Fibroblast of the conjunctiva (primary cell): ENCODE measurements around the gene DNM1.

Source experiments
- DNase-seq: peaks from one replicate; pipeline ENCODE4 v3.0.0-alpha.2; 2010; ENCODE audit warnings: low read depth

DNM1 gene

DNA sequence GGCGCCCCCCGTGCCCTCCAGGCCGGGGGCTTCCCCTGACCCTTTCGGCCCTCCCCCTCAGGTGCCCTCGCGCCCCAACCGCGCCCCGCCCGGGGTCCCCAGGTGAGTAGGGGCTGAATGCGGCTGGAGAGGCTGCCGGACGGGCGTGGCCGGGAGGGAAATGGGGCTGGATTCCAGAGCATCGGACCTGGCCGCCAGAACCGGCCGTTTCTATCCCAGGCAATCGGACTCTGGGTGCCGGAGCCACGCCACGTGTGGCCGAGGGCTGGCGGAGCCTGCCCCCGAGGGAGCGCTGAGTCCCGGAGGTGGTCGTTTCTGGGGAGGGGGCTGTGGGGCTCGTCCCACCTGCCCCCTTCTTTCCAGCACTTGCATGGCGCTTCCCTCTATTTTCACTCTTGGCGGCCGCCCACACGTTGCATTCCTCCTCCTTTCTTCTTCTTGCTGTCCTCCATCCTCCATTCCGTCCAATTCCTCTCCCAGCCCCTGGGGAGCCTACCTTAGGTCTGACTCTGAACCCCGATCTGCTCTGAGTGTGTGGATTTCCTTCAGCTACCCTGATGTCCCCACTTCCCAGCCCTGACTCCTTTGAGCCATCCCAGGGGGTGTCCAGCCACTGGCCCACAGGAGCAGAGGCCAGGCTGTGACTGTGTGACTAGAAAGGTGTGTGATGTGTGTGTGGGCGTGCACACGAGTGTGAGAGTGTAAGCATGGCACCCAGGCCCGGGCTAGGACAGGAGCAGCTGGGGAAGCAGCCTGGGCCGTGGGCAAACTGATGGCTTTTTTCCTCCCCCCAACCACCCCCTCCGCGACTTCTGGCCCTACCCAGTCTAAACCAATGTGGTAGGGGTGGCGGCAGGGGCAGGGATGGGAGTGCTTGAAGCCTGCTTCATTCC is 47.9 kb downstream of the DNM1 start:
- no peak for DNase-seq

- DNase-seq: no peak
Observed at GRCh38 chr9:128251732-128252100, 48.5 kb downstream of the DNM1 start.

GRCh38 chr9:128252317-128253139 is 49.3 kb downstream of the DNM1 start:
- no peak for DNase-seq

GRCh38 chr9:128253140-128253990 is 50.2 kb downstream of the DNM1 start:
- no peak for DNase-seq

GRCh38 chr9:128253991-128254346 is 50.8 kb downstream of the DNM1 start:
- DNase-seq: no peak

GRCh38 chr9:128254362-128254761 is 51.2 kb downstream of the DNM1 start:
- no peak for DNase-seq

- DNase-seq: no peak
Observed at GRCh38 chr9:128254855-128255759, 51.9 kb downstream of the DNM1 start.

DNA sequence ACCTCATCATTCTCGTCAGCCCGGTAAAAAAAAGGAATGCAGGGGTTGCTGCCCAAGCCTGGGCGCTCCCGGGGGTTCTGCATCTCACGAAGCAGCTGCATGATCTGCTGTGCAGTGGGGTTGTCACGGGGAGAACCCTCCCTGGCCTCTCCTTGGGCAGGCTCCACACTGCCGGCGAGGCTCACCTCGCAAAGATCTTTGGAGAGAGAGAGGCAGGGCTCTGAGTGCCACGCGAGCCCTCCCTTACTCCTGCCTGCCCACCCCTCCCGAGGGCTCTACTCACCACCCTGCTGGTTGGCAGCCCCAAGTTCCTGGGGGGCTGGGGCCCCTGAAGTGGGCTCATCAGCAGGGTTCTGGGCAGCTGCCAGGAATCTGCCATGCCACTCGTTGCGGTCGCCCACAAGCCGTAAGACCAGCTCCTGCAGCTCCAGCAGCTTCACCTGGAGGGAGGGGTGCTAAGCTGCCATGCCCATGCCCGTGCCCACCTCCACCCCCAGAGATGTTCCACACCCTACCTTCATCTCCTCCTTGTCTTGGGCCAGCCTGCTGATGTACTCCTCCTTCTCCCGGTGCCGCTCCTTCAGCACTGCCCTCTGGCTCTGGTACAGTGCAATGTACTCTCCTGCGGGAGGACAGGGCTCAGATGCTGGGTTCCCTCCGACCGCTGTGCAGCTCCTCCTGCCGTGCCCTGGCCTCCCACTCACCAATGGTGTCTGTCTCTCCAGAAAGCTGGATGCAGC is 54.1 kb downstream of the DNM1 start:
- DNase-seq: no peak

DNA sequence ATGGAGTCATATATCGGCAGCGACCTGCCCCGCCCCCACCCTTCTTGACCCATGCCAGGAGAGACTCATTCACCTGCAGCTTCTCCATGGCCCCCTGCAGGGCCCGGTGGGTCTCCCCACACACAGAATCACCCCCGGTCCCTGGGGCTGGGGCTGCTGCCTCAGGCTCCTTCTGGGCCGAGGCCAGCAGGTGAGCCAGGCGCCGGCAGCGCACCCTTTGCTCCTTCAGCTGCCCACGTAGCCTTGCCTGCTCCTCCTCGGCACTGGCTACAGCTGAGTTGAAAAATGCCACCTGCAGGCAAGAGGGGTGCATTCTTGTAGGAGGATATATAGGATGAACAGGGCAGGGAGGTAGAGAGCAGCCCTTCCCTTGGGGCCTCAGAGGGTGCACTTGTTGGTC is 54.7 kb downstream of the DNM1 start:
- DNase-seq: no peak

- no peak for DNase-seq
Observed at GRCh38 chr9:128258326-128258725, 55.1 kb downstream of the DNM1 start.

DNA sequence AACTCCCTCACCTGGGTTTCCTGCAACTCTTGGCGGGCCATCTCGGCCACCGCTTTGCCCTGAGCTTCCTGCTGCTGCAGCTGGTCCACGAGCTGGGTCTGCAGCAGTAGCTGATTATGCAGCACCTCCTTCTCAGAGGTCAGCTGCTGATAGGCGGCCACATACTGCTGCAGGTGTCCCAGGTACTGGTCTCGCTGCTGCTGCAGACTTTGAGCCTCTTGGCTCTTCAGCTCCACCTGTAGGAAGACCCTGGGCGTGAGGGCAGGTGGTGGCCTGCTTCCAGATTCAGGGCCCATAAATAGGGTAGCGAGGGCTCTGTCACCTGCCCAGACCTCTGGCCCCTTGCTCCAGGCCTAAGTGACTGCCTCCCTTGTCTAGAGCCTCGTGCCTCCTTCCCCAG is 56.0 kb downstream of the DNM1 start:
- DNase-seq: no peak

- no peak for DNase-seq
Observed at GRCh38 chr9:128260340-128260739, 57.2 kb downstream of the DNM1 start.

GRCh38 chr9:128262687-128263086 is 59.5 kb downstream of the DNM1 start:
- DNase-seq: no peak

DNA sequence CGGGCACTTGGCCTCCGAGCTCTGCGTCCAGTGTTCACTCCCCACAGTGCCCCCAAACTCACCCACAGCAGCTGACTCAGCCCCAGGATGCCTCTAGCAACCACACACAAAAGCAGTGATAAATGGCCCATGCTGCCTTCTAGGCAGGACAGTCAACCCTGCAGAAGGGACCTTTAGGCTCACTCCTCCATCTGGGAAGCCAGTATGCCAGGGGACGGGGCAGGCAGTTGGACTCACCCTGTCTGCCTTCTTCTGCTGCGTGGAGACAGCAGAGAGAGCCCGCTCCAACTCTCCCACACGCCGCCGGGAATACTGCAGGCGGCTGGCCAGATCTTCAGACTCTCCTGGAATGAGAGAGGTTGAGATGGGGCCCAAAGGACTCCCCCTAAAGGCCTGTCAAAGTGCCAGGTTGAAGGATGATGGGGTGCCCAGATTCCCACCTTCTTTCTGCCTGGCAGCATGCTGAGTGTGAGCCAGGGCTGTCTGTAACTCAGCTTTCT is 62.2 kb downstream of the DNM1 start:
- no peak for DNase-seq

GRCh38 chr9:128266868-128267590 is 63.9 kb downstream of the DNM1 start:
- DNase-seq: no peak

DNA sequence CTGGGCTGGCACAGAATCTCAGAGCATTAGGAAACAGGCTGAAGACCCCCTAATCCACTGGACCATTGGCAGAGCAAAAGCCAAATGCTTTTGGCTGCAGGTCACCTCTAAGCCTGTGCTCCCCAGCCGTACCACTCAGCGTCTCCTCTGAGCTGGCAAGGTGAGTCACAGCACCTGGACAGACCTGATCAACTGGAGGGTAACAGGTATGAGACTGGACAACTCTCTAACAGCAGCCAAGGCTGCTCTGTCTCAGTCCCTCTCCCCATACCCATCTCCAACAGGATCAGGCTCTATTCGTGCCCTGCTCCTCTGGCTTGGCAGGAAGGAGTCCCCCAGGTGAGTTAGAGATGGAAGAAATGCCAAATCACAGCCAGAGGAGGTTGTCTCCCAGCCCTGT is 67.9 kb downstream of the DNM1 start:
- no peak for DNase-seq

DNA sequence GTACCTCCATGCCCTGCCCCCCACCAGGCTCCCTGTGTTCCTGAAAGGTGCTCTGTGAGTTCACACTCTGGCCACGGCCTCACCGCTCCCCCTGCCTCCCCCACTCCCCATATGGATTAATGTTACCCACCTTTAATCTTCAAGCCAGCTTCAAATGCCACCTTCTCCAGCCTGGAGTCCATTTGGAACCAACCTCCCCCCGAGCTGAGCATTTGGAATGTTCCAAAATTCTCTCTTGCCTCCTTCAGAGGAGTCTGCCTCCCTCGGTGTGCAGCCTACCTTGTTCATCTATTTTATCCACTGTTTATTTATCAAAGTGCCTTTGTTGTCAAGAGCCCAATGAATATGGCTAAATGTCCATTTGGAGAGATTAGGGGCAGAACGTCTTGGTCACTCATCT is 68.3 kb downstream of the DNM1 start:
- no peak for DNase-seq

- DNase-seq: no peak
Observed at GRCh38 chr9:128274245-128274644, 71.1 kb downstream of the DNM1 start.

- DNase-seq: no peak
Observed at GRCh38 chr9:128275198-128276007, 72.2 kb downstream of the DNM1 start, which contains the start of gene GOLGA2. GOLGA2 (minus strand) TSS chr9:128276007; CDS start chr9:128275976, 31 bp downstream.
